GM12872 (cell line): Measurements from ENCODE around the gene SYNM.

Source experiments
- CTCF ChIP-seq: IDR thresholded peaks from 3 replicates; pipeline ENCODE4 v1.5.1; 2011; ENCODE audit warnings: low read depth, mild to moderate bottlenecking, low read length, moderate library complexity; ENCODE audit not compliant: insufficient read depth

The SYNM gene

DNA sequence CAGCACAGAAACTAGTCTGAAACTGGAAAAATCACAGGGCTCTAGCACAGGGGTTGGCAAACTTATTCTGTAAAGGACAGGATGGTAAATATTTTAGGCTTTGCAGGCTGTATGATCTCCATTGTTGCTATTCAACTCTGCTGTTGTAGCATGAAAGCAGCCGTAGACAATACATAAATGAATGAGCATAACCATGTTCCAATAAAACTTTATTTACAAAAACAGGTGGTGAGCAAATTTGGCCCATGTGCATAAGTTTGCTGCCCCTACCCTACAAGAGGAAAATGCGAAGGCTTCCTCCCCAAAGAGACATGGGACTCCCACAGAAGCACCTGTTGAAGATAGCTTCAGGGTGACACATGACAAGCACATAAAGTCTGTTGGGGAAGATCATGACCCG is 59.2 kb downstream of the SYNM start:
- TF ChIP-seq CTCF, result no peak

DNA sequence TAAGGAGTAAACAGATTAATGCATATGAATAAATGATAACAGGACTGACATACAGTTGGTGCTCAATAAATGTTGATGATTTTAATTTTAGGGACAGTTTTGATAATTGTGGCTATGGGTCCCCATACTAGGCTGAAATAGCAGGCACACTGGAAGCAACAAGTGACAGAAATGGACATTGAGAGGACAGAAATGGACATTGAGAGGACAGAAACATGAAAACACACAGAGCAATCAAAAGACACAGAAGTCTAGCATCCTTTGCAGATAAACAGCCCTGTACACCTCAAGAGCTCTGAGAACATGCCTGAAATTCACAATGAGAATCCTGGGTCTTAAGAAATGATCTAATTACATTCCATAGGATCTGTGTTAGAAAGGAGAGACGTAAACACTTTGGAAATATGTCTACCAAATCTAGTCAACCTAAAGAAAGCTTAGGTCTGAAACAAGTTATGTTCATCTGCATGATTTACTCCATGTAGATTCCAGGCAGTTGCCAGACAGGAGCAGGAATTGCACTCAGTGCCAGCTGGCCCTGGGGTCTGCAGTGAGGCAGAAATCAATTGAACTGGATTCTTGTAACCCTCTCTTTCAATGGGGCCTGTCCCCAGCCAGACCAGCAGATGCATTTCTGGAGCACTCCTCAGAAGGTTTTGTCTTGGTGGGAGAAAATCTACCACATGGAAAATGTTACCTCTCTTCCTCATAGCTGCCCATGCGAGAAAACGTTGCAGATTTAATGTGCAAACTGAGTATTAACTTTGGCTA is 60.3 kb downstream of the SYNM start:
- no peak for TF ChIP-seq CTCF

- no peak for TF ChIP-seq CTCF
Measured at GRCh38 chr15:99165956-99166689, 61.2 kb downstream of the SYNM start.

DNA sequence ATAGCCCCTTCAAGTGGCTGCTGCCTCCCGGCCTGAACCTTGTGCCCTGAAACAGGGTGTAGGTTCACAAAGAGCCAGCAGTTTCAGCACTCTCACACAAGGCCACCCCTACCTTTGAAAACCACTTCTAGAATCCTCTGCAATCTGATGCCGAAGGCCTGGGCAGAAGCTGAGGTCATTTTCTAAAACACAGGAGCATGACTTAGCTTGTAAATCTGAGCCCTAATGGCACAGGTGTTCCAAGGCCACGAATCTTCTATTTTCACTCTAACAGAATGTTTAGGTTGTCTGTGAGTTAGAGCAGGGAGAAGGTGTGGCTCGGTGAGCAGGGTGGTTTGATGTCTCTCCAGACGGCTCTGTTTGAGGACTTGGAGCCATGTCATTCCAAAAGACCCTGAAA is 62.3 kb downstream of the SYNM start:
- TF ChIP-seq CTCF, result no peak

- no peak for TF ChIP-seq CTCF
Measured at GRCh38 chr15:99167640-99168039, 62.8 kb downstream of the SYNM start.

- TF ChIP-seq CTCF, result no peak
Measured at GRCh38 chr15:99168601-99169580, 64.0 kb downstream of the SYNM start.

- TF ChIP-seq CTCF, result no peak
Measured at GRCh38 chr15:99169769-99170311, 65.0 kb downstream of the SYNM start.
